Measurements from ENCODE around the gene SPINT2.
A peak's percentile ranks its signal among the peaks of the same experiment; 100 is the strongest.
"Not testable (repeated sequence)": the region's sequence is repeated elsewhere in the genome, so short reads cannot be mapped to it uniquely, and the experiment has no call there.

SPINT2 gene

GRCh38 chr19:38255383-38256014, 8.9 kb upstream of the SPINT2 start:
- Histone ChIP-seq H3K4me3 (ENCODE audit: low read depth in 1 of 2, low read length in 1 of 2) (no peak overlapping the region), H3K36me3 (no peaks in the 10 kb centered on the region), H3K27me3 (peaks cover 92% of the 10 kb centered on the region), H3K4me1 (ENCODE audit: control insufficient read depth in 1 of 2, insufficient read depth in 1 of 2, low read depth in 1 of 2, low read length in 1 of 2) (peaks cover 0 to 5% of the 10 kb centered on the region in 2 experiments), H3K9me3 (no peaks in the 10 kb centered on the region), H3K27ac (no peak overlapping the region)
- TF ChIP-seq, protein P1, sequence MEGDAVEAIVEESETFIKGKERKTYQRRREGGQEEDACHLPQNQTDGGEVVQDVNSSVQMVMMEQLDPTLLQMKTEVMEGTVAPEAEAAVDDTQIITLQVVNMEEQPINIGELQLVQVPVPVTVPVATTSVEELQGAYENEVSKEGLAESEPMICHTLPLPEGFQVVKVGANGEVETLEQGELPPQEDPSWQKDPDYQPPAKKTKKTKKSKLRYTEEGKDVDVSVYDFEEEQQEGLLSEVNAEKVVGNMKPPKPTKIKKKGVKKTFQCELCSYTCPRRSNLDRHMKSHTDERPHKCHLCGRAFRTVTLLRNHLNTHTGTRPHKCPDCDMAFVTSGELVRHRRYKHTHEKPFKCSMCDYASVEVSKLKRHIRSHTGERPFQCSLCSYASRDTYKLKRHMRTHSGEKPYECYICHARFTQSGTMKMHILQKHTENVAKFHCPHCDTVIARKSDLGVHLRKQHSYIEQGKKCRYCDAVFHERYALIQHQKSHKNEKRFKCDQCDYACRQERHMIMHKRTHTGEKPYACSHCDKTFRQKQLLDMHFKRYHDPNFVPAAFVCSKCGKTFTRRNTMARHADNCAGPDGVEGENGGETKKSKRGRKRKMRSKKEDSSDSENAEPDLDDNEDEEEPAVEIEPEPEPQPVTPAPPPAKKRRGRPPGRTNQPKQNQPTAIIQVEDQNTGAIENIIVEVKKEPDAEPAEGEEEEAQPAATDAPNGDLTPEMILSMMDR (IDR thresholded peaks at IDR 0.05) = no peak

- H3K27ac ChIP-seq; H3K36me3 ChIP-seq; H3K9me3 ChIP-seq; H3K4me3 ChIP-seq (ENCODE audit: low read depth in 1 of 2, low read length in 1 of 2): not testable (repeated sequence)
- H3K27me3 ChIP-seq = peaks cover 32% of the 10 kb centered on the region
- H3K4me1 ChIP-seq (ENCODE audit: control insufficient read depth in 1 of 2, insufficient read depth in 1 of 2, low read depth in 1 of 2, low read length in 1 of 2) = peaks cover 32 to 39% of the 10 kb centered on the region in 2 experiments
These were observed 2.4 kb upstream of the SPINT2 start for GRCh38 chr19:38261942-38262341.

DNA sequence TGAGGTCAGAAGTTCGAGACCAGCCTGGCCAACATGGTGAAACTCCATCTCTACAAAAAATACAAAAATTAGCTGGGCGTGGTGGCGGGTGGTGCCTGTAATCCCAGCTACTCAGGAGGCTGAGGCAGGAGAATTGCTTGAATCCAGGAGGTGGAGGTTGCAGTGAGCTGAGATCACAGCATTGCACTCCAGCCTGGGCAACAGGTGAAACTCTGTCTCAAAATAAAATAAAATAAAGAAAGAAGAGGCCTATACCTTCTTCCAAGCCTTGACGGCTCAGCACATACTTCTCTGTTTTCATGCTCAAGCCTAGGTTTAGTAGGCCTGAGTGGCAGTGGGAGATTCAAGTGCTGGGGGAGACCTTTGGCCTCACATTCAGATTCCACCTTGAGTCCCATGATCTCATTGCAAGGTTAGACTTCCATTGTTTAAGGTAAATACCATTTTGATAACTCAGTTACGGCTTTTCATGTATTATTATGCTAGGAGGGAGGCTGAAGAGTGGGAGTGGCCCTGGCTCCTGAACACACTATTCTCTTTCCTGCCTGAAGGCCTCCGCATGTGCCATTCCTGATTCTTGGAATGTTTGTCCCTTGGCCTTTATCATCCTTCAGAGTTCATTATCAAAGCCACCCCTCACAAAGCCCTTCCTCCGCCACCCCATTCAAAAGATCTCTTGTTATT, 1.6 kb upstream of the SPINT2 start:
- peaks cover 24% of the 10 kb centered on the region for H3K27me3 ChIP-seq
- H3K4me3 ChIP-seq (ENCODE audit: low read depth in 1 of 2, low read length in 1 of 2) = no peak overlapping the region
- H3K9me3 ChIP-seq = no peaks in the 10 kb centered on the region
- TF ChIP-seq, protein P1 (IDR thresholded peaks at IDR 0.05) = no peak
- H3K27ac ChIP-seq = peak overlapping the region; percentile 87
- no peaks in the 10 kb centered on the region for H3K36me3 ChIP-seq
- H3K4me1 ChIP-seq (ENCODE audit: control insufficient read depth in 1 of 2, insufficient read depth in 1 of 2, low read depth in 1 of 2, low read length in 1 of 2) = peaks cover 39 to 47% of the 10 kb centered on the region in 2 experiments

DNA sequence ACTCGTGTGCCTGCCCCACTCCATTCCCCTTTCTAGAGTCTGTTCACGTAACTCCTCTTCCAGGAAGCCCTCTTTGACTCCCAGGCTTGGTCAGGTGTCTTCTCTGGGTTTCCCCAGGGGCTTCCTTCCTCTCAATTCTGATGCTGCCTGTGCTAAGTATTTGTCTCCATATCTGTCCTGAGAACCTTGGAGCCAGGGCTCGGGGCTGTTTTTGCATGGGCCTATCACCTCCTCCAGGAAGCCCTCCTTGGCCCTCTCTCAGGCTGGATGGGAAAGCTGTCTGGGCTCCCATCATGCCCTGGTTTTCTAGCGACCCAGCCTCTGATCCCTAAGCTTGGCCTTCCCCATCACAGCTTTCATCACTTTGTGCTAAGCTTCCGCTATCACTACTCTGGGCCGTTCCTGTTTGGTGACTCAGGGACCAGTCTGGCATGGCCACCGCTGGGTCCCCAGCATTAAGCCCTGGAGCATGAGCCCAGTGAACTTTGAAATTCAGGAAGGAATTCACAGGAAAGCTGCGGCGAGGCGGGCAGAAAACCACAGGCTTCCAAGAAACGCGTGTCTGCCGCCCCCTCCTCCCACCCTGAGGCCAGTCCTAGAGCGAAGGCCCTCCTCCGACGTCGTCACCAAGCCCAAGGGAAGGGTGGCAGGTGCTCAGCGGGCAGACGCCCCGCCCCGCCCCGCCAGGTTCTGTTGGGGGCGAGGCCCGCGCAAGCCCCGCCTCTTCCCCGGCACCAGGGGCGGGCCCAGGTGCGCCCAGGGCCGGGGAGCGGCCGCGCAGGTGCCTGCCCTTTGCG, 486 bp upstream of the SPINT2 start:
- Histone ChIP-seq H3K27ac (peak overlapping the region; percentile 87), H3K4me1 (ENCODE audit: control insufficient read depth in 1 of 2, insufficient read depth in 1 of 2, low read depth in 1 of 2, low read length in 1 of 2) (peaks cover 41 to 54% of the 10 kb centered on the region in 2 experiments), H3K4me3 (ENCODE audit: low read depth in 1 of 2, low read length in 1 of 2) (peak overlapping the region; percentile 73 to 89), H3K9me3 (no peaks in the 10 kb centered on the region), H3K36me3 (no peaks in the 10 kb centered on the region), H3K27me3 (peaks cover 12% of the 10 kb centered on the region)
- TF ChIP-seq, protein P1 (IDR thresholded peaks at IDR 0.05) = peak; percentile 8

GRCh38 chr19:38265213-38265861, 964 bp downstream of the SPINT2 start:
- TF ChIP-seq, protein P1 (IDR thresholded peaks at IDR 0.05) = no peak
- Histone ChIP-seq H3K4me3 (ENCODE audit: low read depth in 1 of 2, low read length in 1 of 2) (peak overlapping the region; percentile 73 to 89), H3K4me1 (ENCODE audit: control insufficient read depth in 1 of 2, insufficient read depth in 1 of 2, low read depth in 1 of 2, low read length in 1 of 2) (peaks cover 41 to 54% of the 10 kb centered on the region in 2 experiments), H3K27ac (peak overlapping the region; percentile 87), H3K27me3 (peaks cover 6% of the 10 kb centered on the region), H3K9me3 (no peaks in the 10 kb centered on the region), H3K36me3 (no peaks in the 10 kb centered on the region)

Measured in neutrophil (primary cell).